ENCODE measurements around the gene RBMS1.

RBMS1 gene

DNA sequence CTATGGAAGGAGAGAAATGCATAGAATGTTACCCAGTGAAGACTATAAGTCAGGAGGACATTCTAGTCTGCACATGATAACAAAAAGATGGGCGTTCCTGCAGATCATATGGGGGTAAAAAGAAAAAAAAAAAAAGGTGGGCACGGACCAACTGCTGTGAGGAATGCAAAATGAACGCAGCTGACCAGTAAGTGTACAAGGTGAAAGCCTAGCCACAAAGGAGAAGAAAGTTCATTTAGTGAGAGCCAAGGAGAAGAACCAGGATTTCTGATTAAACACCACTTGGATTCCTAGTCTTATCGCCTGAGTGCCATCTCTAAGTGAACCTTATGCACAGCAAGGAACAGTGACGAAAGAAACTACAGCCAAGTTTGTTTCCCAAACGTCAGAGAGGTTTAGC lies 26.5 kb downstream of the RBMS1 start:
- DNase-seq (ENCODE audit: extremely low read depth, low read depth): no peak
- no peak overlapping the region for H3K4me3 ChIP-seq (replicated peaks; ENCODE audit: low read depth, low read length)
- TF ChIP-seq, protein P1, sequence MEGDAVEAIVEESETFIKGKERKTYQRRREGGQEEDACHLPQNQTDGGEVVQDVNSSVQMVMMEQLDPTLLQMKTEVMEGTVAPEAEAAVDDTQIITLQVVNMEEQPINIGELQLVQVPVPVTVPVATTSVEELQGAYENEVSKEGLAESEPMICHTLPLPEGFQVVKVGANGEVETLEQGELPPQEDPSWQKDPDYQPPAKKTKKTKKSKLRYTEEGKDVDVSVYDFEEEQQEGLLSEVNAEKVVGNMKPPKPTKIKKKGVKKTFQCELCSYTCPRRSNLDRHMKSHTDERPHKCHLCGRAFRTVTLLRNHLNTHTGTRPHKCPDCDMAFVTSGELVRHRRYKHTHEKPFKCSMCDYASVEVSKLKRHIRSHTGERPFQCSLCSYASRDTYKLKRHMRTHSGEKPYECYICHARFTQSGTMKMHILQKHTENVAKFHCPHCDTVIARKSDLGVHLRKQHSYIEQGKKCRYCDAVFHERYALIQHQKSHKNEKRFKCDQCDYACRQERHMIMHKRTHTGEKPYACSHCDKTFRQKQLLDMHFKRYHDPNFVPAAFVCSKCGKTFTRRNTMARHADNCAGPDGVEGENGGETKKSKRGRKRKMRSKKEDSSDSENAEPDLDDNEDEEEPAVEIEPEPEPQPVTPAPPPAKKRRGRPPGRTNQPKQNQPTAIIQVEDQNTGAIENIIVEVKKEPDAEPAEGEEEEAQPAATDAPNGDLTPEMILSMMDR (IDR thresholded peaks at IDR 0.05; ENCODE audit: low read depth, low read length, missing control alignments): no peak

DNA sequence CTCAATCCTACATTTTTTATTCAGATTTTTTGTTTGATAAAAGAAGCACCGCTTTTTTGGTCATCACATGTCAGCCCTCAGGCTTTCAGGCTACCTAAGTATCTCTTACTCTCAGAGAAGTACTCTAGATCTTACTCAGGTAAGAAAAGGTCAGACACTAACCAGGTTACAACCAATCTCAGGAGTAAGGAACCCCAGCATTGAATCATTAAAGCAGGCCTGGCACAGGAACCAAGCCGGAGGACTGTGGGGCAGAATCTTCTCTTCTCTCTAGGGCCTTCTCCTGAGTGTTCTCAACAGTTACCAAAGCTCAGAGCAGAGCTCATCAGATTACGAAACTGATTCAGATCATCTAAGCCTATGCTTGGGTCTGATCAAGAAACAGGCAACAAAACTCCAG lies 28.2 kb downstream of the RBMS1 start:
- no peak for DNase-seq (ENCODE audit: extremely low read depth, low read depth)
- no peak overlapping the region for H3K4me3 ChIP-seq (replicated peaks; ENCODE audit: low read depth, low read length)

DNA sequence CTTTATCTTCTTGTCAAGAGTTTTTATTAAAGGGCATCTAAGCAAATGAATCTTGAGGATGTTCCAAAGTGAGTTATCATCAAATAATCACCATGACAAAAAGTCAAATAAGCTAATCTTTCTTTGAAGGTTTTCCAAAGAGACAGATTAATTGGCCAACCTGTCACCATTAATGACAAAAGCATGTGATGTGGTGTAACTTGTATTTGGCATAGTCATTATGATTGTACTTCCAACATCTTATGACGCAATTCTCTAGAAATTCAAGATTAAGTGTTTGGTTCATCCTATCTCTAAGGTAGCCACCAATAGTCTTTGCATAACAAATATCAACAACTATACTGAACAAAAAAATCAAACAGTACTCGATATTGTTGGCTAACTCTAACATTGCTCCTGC lies 28.6 kb downstream of the RBMS1 start:
- no peak for DNase-seq (ENCODE audit: extremely low read depth, low read depth)
- H3K4me3 ChIP-seq (replicated peaks; ENCODE audit: low read depth, low read length): no peak overlapping the region
- TF ChIP-seq, protein P1 (IDR thresholded peaks at IDR 0.05; ENCODE audit: low read depth, low read length, missing control alignments): no peak

More for the DNA sequence above, 28.2 kb downstream of the RBMS1 start:
- TF ChIP-seq, protein P1 (IDR thresholded peaks at IDR 0.05; ENCODE audit: low read depth, low read length, missing control alignments): no peak

DNA sequence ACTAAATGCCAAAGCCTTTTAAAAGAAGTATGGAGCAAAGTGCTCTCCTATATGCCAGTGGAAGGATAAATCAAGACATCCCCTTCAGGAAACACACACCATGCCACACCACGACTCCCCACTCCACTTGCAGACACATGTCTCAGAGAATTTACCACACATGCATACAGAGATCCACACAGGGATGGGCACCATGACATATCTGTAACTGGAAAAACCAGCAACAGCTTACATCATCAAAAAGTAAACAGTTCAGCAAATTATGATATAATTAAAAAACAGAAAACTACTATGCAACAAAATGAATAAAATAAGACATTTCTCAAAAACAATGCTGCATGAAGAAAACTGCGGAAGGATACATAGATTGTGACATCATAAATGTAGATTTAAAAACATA lies 29.6 kb downstream of the RBMS1 start:
- TF ChIP-seq, protein P1 (IDR thresholded peaks at IDR 0.05; ENCODE audit: low read depth, low read length, missing control alignments): no peak
- no peak for DNase-seq (ENCODE audit: extremely low read depth, low read depth)
- no peak overlapping the region for H3K4me3 ChIP-seq (replicated peaks; ENCODE audit: low read depth, low read length)

DNA sequence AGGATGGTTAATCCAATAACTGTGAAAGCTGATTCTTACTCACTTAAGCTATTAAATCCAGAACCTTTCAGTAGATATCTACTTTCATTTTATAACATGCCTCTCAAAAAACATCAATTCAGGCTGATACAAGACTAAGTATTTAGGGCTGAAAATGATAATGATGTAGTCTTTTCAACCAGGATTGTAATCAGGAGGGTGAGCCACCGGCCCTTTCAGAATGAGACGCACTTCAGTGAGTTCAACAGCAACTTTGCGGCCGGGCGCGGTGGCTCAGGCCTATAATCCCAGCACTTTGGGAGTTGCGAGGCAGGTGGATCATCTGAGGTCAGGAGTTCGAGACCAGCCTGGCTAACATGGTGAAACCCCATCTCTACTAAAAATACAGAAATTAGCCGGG lies 30.4 kb downstream of the RBMS1 start:
- no peak for DNase-seq (ENCODE audit: extremely low read depth, low read depth)
- TF ChIP-seq, protein P1 (IDR thresholded peaks at IDR 0.05; ENCODE audit: low read depth, low read length, missing control alignments): no peak
- no peak overlapping the region for H3K4me3 ChIP-seq (replicated peaks; ENCODE audit: low read depth, low read length)

DNA sequence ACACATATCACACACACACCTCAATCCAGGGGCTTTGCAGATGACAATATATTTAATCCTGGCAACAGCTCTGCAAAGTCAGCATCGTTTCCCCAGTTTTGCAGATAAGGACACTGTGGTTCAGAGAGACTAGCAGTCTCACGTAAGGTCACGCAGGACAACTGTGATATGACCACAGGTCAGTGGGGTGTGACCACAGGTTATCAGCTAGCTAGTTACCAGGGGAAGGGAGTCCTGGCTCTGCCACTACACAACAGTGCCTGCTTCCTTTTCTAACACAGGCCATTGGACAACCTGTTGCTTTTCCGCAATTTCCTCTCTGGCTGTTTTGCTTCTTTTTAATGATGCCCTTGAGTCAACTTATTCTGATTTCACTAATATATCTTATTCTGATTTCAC lies 33.3 kb downstream of the RBMS1 start:
- H3K4me3 ChIP-seq (replicated peaks; ENCODE audit: low read depth, low read length): no peak overlapping the region
- TF ChIP-seq, protein P1 (IDR thresholded peaks at IDR 0.05; ENCODE audit: low read depth, low read length, missing control alignments): no peak
- DNase-seq (ENCODE audit: extremely low read depth, low read depth): no peak

Measured in HFF-Myc (cell line).